ENCODE measurements around the gene AP1G2.

Gene AP1G2

DNA sequence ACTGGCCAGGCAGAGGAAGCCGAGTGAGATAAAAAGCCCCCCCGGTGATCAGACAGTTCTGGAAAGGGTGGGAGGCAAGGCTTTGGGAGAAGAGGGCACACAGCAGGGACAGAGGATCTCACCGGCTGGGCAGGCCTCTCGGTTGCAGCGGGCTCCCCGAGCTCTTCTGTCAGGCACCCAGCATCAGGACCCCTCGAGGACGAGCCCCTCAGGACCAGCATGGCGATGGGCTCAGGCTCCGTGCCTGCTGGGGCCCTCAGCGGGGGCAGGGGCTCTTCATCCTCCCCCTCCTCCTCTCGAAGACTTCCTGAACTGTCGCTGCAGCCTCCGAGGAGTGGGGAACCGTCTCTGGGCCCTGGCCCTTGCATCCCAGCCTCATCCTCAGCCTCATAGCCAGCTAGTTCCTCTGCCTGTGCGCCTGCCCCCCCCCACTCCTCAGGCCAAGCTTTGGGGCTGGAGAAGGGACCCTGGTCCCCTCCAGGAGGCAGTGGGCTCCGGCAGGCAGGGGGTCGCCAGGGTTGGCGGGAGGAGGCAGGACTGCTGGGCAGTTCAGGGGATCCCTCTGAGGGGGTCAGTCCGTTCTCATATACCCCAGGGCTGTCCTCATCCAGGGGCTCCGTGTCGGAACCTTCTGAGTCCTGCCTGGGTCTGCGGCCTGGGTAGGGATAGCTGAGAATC lies 3.4 kb upstream of the AP1G2 start:
- no peak for DNase-seq

- DNase-seq, result peak; percentile 71
Observed at GRCh38 chr14:23569443-23570151, 2.0 kb upstream of the AP1G2 start.

DNA sequence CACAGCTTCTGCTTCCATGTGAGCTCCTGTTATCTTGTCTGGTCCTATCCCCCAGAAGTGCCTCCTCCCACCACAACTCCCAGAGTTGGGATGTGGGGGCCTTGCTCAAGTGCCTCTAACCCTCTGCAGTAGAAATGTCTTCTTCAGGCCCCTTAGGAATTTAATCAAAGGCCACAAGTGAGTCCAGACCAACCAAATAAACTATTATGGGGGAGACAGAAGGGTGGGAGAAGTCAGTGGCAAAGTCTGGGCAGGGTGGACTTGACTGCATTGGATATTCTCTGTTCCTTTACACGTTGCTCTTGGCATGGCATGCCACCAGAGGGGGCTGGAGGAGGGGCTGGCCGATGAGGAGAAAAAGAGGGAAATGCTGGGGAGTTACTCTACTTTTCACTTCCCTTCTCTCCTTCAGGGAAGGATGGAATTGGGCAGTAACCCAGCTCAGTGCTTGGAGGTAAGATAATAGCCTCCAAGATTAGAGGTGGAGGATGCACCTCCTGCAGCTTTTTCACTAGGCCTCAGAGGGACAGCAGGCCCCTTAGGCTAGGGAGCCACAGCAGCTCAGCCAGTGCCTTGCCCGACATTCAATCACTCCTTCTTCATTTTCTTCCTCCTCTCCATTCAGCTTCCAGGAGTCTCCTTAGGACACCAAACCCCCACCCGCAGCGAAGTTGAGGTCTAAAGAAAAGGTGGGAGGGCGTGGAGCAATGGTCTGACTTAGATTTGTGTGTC lies 1.2 kb upstream of the AP1G2 start:
- DNase-seq, result peak; percentile 31

DNA sequence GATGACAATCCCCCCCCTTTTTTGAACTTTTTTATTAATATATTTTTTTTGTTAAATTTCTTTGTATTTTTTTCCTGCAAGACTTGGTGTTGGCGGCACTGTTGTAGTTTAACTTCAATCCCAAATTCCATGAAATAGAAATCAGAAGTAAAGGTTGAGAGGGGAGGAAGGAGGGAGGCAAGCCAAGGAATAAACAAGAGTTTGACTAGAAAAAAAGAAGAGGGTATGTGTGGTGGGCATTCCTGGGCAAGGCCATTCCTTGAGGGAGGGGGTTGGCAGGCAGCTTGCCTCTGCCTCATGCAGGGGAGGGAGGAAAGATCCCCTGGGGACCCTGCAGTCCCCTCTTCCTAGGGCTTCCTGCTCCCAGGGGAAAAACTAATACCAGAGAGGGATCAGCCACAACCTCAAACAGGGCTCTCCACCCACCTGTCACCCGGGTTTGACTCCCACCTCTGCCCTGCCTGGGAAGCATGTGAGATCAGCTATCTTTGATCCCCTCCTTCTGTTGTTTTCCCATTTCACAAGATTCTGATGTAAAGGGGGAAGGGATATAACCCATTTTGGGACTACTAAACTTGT lies 519 bp upstream of the AP1G2 start:
- DNase-seq, result no peak

DNA sequence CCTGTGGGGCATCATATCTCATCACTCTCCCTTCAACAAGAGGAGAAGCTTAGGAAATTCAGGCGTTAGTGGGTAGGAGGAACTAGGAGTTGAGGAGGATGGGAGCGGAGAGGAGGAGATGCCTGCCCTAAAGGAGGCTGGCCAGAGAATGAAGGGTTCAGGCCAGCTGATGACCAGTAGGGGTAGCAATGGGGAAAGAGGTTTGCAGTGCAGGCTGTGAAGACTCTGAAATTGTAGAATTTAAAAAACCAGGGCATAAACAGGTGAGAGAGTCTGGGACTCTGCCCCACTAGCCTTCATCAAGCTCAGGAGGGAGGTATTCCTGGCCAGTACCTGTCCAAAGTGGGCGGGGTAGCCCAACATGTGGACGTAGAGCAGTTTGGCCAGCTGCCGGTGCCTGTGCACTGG lies 809 bp downstream of the AP1G2 start:
- DNase-seq, result no peak

- DNase-seq, result no peak
Observed at GRCh38 chr14:23566112-23566777, 1.3 kb downstream of the AP1G2 start.

DNA sequence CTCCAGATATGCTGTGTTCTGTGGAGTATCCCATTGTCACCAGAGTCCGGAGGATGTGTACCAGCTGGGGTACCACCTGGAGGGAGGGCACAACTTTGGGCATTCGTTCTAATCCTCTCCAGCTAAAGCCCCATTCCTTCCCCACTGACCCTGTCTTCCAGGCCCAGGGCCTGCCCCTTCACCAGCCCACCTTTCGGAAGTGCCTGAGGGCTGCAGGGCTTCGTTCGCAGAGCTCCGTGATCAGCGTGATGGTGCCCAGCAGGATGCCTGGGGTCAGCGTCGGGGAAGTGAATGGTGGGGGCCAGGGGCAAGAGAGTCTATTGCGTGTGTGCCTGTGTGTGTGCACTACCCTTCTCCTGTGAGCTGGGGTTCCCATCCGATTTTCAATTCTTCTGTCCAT lies 2.0 kb downstream of the AP1G2 start:
- no peak for DNase-seq

DNA sequence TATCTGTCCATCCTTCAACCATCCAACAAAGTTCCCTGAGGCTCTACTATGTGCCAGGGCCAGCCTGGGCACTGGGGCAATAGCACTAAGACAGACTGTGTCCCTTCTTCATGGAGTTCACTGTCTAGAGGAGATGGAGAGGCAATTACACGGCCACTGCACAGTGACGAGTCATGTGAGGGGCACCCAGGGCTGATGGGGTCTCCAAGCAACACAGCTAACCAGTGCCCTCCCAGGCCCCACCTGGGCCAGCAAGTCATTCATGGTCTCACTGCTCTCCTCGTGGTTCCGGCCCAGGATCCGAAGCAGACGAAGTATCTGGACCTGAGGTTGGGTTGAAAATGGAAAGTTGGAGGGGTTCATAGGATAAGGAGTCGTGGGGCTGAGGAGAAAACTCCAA lies 2.7 kb downstream of the AP1G2 start:
- DNase-seq, result no peak

DNA sequence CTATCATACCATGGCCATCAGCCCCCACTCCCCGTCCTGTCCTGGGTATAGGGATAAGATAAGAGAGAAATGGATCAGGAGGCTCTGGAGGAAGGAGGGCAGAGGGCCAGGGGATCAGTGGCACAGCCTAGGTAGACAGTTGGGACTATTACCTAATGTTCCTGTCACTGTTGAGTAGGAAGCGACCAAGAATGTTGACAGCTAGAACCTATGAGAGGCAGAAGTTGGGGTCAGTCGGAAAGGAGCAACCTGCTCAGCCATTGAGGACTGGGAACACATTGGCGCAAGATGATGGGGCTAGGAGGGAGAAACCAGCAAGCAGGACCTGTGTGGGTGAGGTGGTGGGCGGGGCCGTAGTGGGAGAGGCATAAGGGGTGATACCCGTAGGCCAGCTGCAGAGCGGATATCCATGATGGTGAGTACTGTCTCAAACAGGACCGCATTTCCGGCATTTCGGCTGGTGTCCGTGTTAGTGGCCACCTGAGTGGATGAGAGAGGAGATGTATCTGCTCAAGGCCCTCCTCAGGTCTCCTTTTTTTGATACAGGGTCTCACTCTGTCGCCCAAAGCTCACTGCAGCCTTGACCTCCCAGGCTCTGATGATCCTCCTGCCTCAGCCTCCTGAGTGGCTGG lies 3.3 kb downstream of the AP1G2 start:
- no peak for DNase-seq

GRCh38 chr14:23563473-23564180 lies 4.0 kb downstream of the AP1G2 start:
- no peak for DNase-seq

- DNase-seq, result peak; percentile 65
Observed at GRCh38 chr14:23562822-23563472, 4.6 kb downstream of the AP1G2 start.

- DNase-seq, result no peak
Observed at GRCh38 chr14:23561873-23562821, 5.4 kb downstream of the AP1G2 start.

DNA sequence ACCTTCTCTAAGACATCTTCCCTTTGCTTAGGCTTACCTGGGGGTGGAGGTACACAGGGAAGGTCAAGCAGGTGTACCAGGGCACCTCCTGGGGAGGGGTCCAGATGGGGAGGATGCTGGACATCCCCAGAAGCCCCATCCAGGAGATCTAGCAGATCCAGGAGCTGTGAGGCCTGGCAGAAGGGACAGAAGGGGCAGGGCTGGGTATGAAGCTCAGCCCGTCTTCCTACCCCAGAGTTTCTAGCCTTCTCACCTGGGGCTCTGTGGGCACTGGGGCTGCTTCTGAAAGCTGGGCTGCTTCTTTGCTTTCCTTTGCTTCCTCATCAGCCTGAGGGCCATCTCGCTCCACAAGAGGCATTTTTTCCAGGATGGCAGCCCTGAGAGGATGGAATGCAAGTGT lies 6.3 kb downstream of the AP1G2 start:
- DNase-seq, result no peak

- DNase-seq, result no peak
Observed at GRCh38 chr14:23559926-23560520, 7.6 kb downstream of the AP1G2 start.

DNA sequence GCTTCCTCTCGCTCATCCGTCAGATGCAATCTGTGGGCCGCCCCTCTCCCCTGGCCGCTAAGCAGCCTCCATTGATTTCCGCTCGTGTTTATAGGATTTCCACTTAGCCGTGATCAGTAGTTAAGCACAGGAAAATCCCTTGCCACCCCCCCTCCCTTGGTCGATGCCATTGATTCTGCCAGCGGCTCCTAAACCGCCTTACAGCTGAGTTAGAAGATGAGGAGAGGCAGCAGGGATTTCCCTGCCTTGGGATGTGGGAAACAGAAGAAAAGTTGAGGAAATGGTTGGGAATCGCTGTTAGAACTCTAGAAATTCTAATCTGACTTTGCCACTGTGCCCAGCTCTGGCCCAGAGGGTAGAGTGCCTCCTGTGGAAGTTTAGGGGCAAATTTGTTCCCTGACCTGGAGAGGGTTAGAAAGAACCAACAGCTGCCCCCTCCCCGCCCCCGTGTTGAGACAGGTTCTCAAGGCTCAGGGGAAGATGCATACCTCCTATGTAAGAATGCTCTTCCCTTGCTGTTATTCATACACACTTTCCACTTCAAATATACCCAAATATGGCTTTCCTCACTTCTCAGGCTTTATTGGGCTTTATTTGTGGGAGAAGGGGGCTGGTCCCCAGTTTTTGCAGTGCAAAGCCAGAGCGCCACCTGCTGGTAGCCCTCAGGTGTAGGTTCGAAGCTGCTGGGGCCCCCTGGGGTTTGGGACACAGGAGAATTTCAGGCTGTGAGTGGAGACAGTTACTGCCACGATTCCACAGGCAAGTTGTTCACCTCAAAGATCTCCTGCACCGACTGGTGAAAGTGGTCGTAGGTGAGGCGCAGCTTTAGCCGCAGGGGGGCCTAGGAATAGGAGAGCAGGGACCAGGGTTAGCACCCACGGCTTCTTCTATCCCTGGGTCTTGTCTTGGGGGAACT lies 8.3 kb downstream of the AP1G2 start:
- peak; percentile 66 for DNase-seq

DNA sequence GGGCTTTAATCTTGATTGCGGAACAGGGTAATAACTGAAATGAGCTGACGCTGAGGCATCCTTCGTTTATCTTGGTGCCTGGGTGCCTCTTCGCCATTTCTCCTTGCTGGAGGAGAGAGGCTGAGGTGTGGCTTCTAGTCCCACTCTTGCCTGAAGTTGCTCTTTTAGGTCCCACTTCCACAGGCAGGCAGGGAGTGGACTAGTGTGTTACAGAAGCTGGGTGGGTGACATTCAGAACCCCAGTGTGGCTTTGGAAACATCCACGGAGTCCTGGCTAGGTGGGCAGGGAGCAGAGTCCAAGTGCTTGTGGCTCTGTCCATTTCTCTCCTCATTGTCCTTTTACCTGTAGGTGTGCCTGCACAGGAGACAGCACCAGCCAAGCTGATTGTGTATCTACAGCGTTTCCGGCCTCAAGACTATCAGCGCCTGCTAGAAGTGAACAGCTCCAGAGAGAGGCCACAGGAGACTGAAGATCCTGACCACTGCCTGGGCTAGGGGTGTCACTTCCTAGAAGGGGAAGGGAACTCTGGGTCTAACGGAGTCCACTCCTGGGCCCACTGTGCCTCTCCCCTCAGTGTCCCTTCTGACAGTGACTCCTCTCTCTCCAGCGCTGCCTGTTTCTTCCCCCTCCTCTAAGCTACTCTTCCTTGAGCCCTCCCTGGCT lies 9.1 kb downstream of the AP1G2 start:
- DNase-seq, result no peak

GRCh38 chr14:23557946-23558345 lies 9.6 kb downstream of the AP1G2 start:
- no peak for DNase-seq

GRCh38 chr14:23557521-23557920 lies 10.1 kb downstream of the AP1G2 start:
- no peak for DNase-seq

All from DMS53 (cell line).